GM18507 (cell line): ENCODE results near the gene FXYD6.

Experiments used
- DNase-seq: peaks from one replicate; pipeline ENCODE4 v3.0.0; 2011; ENCODE audit warnings: low read depth; ENCODE audit not compliant: insufficient read length; ENCODE audit errors: extremely low spot score
- FAIRE-seq: peaks from 2 replicates; lab custom pipeline; 2011; peaks lifted over from hg19 to GRCh38; lab: Jason Lieb, UNC

The FXYD6 gene

DNA sequence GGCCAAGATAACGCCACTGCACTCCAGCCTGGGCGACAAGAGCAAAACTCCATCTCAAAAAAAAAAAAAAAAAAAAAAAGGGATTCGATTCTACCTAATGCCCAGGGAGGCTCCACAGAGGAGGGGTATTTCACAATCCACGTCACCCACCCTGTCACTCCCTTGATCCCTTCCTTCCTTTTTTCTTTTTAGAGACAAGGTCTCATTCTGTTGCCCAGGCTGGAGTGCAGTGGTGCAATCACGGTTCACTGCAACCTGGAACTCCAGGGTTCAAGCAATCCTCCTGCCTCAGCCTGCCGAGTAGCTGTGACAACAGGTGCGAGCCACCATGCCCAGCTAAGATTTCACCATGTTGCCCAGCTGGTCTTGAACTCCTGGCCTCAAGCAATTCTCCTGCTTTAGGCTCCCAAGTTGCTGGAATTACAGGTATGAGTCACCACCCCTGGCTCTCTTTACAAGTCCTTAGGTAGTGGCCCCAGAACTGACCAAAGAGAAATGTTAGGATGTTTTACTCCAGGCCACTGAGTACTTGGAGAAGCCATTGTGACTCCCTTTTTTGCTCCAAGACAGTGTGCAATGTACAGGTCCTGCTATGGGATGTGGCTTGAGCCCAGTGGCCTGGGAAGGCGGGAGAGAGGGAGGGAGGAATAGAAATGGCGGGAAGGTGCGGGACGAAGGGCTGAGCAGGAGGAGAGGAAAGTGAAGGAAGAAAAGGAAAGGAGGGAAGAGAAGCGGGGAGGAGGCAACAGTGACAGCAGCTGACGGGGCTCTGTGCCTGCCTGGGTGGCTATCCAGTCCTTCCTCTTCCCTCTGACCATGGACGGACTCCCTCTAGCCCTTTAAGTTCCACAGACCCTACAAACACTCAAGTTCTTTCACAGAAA, 40.1 kb downstream of the FXYD6 start:
- FAIRE-seq (no peak), DNase-seq (no peak)

DNA sequence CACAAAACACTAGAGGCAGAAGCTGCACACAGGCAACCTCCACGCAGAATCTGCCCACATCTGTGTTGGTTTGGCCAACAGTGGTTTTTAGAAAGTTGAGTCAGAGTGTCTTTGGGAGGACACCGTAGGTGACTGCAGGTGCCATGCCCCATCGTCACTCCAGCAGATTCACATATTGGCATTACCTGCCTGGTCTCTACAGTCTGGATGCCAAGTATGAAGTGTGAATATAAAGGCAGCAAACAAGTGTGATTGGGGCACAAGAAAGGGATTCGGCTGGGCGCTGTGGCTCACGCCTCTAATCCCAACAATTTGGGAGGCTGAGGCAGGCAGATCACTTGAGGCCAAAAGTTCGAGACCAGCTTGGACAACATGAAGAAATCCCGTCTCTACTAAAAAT, 40.9 kb downstream of the FXYD6 start:
- FAIRE-seq (no peak), DNase-seq (no peak)

DNA sequence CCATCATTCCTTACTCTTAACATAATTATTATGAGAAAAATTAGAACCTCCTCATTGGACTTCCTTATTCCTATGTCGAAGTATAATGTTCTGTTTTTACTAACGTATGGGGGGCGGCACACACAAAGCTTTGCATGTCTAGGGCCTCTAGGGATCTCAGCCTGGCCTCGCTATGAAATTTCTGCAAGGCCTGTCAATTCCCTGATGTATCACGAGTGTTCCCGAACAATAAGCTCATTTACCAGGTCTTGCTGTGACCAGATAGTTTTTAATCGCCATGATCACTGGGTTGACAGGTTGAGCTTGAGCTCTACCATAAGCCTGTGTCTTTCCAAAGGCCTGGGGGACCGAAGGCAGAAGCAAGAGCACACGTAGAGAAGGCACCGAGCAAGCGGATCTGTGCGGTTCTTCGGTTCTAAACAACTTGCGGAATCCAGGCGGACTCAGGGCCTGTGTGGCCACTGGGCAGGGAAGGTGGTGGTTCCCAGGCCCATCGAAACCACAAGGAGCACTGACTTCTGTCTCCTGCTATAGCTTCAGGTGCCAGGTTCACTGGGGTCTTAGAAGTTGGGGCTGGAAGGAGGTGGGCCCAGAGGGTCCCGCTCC, 41.5 kb downstream of the FXYD6 start:
- no peak for DNase-seq
- FAIRE-seq = no peak

DNA sequence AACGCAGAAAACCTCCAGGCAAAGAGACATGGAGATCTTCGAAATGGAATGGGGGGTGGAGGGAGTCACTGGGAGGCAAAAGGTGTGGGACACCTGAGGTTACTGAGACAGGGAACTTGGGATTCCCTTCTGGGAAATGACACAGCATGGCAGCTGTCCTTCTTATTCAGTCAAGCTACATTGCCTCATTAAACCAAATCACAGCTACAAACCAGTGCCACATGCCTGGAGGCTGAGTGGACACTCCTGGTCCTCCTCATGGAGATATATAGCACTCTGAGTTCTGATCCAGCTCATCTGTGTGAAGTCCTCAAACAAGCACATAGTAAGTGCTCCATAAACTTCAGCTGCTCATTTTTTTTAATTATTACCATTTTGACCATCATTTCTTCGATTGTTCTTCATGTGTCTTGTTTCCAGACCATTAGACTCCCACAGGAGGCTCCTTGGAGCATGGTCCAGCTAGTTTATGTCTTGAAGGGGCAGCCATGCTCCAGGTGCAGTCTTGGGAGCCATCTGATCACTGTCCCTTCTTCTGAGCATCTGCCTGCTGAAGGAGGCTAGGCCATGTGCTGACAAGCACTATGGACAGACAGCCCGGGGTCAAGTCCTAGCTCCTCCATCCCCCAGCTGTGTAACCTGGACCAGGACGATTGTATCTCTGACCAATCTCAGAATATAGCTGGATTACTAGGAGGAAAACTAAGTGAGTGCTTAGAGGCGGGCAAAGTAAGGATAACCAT, 42.2 kb downstream of the FXYD6 start:
- FAIRE-seq = no peak
- no peak for DNase-seq

DNA sequence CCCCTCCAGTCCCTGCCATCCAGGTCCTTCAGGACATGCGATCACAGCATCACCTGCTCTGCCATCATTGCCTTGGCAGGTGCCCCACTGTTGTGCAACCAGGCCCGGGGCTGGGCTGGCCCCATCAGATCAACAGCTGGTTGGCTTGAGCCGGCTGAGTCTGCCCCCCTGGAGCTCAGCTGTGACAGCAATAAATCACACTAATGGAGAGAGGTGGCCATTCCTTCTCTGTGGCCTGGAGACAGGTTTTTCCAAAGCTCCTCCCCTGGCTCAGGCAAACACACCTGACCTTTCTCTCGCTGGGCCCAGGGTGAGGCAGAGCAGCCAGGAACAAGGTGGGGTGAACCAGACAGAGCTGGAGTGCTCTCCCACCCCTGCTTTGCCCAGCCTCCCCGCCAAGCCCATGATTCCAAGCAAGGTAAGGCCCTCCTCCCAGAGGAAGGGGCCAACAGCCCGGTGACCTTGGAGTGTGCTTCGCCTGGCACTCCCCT, 43.0 kb downstream of the FXYD6 start:
- FAIRE-seq (no peak), DNase-seq (no peak)

DNA sequence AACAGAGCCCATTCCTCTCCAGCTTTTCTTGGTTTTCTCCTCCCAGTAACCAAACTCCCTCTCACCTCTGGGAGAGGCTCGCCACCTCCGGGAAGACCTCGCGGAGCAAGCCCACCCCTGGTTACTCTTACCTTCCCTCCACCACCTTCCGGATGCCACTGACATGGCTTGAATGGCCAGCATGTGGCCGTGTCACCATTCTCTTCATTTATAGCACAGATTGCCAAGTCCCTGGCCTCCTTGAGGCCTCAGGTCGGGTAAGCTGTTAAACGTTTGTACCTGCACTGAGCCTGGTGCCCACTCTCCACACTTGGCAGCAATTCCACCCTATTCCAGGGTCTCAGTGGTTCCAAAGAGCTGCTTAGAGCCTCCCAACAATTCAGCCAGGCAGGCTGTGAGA, 43.9 kb downstream of the FXYD6 start:
- DNase-seq (no peak), FAIRE-seq (no peak)

DNA sequence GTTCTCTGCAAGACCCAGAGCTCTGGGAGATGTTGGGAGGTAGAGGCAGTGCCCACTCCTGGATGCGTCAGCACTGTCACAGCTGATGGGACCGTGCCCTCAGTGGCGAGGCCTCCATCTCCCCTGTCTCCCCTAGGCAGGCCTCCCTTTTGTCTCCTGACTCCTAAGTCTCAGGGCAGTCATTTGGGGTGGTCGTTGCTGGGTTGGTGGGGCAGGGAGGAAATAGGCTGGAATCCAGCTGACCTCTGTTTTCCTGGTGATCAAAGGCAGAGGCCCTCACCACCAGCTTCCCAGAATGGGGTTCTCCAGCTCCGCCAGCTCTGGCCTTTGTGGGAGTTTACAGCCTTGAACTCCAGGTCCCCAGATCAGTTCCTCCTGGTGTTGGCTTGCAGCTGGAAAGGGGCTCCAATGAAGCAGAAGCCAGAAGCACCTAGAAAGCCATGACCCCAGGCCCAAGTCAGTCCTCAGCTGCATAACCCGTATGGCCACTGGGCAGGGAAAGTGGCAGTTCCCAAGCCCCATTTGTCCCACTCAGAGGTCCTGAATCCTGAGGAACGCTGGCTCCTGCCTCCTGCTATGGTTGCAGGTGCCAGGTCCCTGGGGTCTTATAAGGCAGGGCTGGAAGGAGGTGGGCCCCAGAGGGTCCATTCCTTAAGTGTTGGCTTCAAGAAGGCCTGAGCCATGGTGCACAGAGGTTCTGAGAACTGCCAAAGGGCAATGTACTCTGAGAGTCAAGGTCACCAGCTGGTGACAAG, 44.6 kb downstream of the FXYD6 start:
- DNase-seq (no peak), FAIRE-seq (no peak)

DNA sequence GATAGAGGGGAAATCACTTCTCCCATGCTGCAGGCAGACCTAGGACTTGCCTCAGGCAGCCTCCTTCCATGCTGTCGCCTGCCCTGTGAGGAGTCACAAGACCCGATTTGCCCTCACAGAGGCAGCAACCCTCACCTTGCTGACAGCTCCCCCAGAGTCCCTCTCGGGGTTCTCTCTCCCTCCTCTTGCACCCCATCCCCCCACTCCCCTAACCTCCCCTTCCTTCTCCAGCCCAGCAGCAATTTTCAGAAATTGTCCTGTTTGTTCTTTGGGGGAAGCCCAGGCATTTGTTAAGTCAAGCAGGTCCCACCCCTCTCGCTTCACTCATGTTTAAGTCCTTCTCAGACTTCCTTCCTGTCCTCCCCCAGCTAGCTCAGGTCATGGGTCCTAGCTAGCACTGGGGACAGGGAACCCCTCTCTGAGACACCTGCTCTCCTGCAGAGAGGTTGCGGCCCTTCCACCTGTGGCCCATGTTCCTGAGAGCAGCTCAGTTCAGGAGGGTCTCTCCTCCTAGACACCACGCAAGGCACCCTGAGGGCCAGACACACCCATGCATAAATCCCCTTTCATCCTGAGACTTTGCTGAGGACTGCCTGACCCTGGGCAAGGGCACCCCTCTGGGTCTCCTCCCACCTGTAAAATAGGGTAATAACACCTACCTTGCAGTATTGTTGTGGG, 45.6 kb downstream of the FXYD6 start:
- DNase-seq (no peak), FAIRE-seq (no peak)

DNA sequence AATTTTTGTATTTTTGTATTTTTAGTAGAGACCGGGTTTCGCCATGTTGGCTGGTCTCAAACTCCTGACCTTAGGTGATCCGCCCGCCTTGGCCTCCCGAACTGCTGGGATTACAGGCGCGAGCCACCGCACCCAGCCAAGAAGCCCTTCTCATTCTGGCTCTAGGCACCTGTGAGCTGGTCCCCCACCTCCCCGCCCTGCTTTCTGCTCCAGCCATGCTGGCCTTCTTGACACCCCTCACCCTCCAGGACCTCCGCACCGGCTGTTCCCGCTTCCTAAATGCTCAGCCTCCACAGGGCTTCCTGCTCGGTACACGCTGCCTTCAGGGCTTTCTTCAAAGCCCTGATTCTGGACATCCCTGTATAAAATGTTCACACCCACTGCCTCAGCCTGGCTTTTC, 46.4 kb downstream of the FXYD6 start:
- FAIRE-seq = no peak
- no peak for DNase-seq

DNA sequence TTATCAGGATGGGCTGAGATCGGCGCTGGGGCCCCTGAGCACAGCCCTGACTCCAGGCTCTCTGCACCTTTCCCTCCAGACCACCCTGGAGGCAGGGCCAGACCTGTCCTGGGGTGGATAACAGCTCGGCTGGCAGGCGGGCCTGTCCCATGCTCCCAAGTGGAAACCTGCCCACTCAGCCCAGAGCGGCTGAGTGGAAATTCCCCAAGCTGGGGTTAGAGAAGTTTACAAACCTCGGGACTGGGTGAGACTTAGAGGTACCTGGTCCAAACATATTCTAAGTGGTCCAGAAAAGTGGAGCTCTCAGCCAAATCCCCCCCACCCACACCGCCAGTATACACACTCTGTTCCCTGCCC, 47.1 kb downstream of the FXYD6 start:
- no peak for FAIRE-seq
- DNase-seq = no peak

DNA sequence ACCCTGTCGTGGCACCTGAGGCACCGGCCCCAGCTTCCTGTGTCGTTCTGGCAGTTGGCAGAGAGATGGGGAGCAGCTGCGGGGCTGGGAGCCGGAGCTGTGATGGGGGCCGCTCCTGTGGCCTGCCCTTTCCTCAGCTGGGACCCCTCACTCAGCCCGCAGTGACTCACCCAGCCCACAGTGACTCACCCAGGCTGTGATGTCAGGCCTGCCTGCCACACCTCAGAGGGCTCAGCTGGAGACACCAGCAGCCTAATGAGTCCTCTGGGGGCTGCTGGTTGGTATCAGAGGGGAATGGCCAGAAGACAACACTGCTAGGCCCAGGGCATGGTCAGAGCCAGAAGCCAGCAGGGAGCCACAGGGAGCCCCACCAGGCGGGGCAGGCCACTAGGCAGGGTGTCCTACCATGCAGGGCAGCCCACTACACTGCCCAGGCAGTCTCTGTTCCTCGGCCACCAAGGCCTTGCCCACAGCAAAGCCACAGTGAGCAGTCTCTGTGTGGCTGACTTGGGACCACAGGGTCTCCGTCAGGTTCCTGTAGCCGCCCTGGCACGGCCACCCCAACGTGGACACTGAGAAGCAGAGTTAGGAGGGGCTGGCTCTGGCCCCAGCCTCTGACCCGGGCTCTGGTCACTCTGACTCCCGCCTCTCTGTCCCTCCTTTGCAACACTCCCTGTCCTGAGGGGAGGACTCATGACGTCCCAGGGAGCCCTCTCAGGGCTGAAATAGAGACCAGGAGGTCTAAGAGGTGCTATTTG, 47.7 kb downstream of the FXYD6 start:
- FAIRE-seq = no peak

DNA sequence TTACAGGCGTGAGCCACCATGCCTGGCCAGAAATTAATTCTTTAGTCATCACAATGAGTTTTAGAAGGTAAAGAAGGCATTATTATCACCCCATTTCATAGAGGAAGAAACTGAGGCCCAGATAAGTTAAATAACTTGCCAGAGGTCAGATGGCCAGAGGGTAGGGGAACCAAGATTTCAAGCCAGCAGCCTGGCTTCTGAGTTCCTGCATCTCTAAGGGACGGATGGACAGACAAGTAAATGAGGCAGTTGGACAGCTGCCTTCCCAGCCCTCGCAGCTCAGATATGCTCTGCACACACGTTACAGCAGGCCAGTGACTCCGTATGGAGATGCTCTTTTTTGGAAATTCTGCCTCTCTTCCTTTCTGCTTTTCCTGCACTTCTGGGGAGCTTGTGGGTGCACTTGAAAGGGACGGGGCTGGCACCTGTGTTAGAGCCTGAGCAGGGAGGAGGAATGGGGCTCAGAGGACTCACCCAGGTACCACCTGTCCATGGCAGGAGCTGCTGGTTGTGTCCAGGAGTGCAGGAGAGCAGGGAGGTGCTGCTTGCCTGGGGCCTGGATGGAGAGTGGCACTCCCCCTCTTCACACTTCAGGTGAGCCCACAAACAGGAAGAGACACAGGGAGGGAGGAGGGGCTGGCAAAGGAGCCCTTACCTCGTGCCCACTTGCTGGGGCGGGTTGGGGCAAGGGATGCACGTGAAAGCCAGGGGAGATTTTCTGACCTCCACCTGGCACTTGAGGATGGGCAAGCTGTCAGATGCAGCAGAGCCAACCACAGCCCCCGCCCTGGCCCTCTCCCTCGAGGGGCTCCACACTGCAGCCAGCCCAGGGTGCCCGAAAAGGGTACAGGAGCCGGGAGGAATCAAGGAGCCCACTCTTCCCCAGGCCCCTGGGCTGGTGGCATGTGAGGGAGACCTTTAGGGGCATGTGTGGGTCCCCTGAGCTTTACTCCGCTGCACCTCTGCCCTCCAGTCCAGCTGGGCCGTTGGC, 48.6 kb downstream of the FXYD6 start:
- FAIRE-seq (no peak), DNase-seq (no peak)

More for the DNA sequence above, 47.7 kb downstream of the FXYD6 start:
- no peak for DNase-seq

DNA sequence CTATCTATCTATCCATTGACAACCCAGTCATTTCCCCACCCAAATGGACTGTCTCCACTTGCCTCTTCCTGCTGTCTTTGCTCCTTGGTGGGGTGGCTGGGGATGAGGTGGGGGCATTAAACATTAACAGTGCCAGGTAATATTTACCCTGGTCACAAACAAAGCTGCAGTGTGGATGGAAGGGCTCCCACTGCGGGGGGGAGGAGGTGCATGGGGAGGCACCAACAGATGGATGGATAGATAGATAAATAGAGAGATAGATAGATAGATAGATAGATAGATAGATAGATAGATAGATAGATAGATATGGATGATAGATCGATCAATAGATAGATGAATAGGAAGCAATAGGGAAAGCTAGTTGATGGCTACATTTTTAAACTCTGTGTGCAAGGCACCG, 49.6 kb downstream of the FXYD6 start:
- FAIRE-seq (no peak), DNase-seq (no peak)

DNA sequence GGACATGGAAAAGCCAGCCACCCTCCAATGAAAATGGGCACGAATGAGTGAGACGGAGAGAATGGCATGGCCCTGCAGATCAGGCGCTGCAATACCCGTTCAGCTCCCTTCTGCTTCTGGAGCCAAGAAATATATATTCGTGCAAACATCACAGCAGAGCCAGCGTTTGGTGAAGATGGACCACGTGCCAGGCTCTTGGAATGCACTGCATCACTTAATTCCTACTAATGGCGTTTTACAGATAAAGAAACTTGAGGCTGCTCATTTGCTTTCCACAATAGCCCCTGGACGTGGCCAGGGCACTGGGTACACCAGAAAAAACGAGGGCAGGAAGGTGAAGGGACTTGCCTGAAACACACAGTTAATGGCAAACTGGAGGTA, 50.3 kb downstream of the FXYD6 start:
- FAIRE-seq = no peak

DNA sequence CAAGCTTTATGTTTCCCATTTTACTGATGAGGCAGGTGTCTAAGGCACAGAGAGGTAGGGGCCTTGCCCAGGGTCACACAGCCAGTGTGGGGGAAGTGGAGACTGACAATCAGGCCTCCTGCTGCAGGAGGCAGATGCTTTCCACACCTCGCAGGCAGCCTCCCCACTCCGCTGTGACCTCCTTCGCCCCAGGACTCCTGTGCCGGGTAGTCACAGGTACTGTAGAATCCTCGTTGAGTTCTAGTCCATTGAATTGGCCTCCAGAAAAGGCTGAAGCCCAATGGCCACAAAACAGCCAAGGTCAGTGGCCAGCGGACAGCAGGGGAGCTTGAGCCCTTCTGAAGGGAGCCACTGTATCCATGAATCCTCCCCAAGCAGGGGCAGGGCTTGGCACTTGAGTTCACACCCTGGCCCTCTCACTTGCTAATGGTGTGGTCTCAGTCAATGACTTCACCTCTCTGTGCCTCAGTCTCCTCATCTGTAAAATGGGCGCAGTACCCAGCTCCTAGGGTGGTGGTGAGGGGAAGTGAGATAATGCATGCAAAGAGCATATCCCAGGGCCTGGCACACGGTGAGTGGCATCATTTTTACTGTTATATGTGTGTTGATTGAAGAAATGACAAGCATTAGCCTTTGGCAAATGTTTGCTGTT, 50.8 kb downstream of the FXYD6 start:
- FAIRE-seq (no peak), DNase-seq (no peak)

More for the DNA sequence above, 50.3 kb downstream of the FXYD6 start:
- DNase-seq = no peak

DNA sequence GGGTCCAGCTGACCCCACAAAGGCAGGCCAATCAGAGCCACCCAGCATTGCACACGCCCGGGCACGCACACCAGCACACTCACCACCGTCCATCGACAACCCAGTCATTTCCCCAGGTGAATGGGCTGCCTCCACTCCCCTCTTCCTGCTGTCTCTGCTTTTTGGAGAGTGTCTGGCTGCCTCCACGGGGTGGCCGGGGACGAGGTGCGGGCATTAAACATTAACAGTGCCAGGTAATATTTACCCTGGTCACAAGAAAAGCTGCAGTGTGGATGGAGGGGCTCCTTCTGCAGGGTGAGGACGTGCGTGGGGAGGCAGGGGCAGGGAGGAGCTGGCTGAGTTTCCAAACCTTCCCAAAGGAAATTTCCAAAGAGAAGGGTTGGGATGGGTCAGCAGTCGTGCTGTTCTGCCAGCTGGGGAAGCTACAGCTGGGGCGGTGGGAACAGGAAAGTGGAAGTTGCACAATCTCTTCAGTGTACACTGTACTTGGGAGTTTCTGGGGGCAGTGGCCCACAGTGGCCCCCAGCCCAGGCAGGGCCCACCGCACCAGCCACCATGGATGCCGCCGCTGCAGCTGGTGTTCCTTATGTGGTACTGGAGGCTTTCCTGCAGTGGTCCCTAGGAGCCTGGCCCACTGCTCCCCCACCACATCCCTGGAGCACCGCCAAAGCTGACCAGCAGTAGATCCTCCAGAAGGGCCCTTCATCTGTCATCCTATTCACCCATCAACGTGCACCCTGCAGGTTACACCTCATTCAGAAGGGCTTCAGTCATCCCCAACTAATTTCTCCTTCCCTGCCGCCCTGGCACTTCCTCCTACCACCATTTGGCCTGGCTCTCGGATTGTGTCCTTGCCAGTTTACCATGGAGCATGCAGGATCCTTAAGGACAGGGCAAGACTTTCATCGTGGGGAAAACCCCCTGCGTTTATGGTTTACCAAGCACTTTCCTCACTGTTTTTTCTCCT, 51.6 kb downstream of the FXYD6 start, which contains the start of gene FXYD2:
Gene FXYD2, minus strand, starts transcription at position 174 of the 967 bp plus-strand sequence. Its CDS starts 66 bp downstream, at position 108.
- DNase-seq (no peak), FAIRE-seq (peak; percentile 35)
